ENCODE data around the gene C11orf42.

C11orf42 gene

GRCh38 chr11:6237761-6238302, 32.5 kb downstream of the C11orf42 start:
- DNase-seq (ENCODE audit: low spot score), result no peak
- TF ChIP-seq, protein P1, sequence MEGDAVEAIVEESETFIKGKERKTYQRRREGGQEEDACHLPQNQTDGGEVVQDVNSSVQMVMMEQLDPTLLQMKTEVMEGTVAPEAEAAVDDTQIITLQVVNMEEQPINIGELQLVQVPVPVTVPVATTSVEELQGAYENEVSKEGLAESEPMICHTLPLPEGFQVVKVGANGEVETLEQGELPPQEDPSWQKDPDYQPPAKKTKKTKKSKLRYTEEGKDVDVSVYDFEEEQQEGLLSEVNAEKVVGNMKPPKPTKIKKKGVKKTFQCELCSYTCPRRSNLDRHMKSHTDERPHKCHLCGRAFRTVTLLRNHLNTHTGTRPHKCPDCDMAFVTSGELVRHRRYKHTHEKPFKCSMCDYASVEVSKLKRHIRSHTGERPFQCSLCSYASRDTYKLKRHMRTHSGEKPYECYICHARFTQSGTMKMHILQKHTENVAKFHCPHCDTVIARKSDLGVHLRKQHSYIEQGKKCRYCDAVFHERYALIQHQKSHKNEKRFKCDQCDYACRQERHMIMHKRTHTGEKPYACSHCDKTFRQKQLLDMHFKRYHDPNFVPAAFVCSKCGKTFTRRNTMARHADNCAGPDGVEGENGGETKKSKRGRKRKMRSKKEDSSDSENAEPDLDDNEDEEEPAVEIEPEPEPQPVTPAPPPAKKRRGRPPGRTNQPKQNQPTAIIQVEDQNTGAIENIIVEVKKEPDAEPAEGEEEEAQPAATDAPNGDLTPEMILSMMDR (IDR thresholded peaks at IDR 0.05; ENCODE audit: borderline replicate concordance, control extremely low read depth, extremely low read depth, insufficient read depth, missing control alignments), result no peak
- in situ Hi-C loops (cut with MboI; ENCODE audit: low sequenced_read_pairs, unreplicated experiment), result no loop called here

GRCh38 chr11:6238902-6239301, 33.5 kb downstream of the C11orf42 start, which contains the start of gene CNGA4:
TSS of gene CNGA4 (plus strand) at chr11:6239089. CDS start at chr11:6239207, 118 bp downstream.
- no peak for DNase-seq (ENCODE audit: low spot score)
- TF ChIP-seq, protein P1 (IDR thresholded peaks at IDR 0.05; ENCODE audit: borderline replicate concordance, control extremely low read depth, extremely low read depth, insufficient read depth, missing control alignments), result no peak
- in situ Hi-C loops (cut with MboI; ENCODE audit: low sequenced_read_pairs, unreplicated experiment), result no loop called here

DNA sequence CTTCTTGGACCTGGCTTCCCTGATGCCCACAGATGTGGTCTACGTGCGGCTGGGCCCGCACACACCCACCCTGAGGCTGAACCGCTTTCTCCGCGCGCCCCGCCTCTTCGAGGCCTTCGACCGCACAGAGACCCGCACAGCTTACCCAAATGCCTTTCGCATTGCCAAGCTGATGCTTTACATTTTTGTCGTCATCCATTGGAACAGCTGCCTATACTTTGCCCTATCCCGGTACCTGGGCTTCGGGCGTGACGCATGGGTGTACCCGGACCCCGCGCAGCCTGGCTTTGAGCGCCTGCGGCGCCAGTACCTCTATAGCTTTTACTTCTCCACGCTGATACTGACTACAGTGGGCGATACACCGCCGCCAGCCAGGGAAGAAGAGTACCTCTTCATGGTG, 34.8 kb downstream of the C11orf42 start:
- in situ Hi-C loops (cut with MboI; ENCODE audit: low sequenced_read_pairs, unreplicated experiment), result no loop called here
- TF ChIP-seq, protein P1 (IDR thresholded peaks at IDR 0.05; ENCODE audit: borderline replicate concordance, control extremely low read depth, extremely low read depth, insufficient read depth, missing control alignments), result no peak
- DNase-seq (ENCODE audit: low spot score), result no peak

DNA sequence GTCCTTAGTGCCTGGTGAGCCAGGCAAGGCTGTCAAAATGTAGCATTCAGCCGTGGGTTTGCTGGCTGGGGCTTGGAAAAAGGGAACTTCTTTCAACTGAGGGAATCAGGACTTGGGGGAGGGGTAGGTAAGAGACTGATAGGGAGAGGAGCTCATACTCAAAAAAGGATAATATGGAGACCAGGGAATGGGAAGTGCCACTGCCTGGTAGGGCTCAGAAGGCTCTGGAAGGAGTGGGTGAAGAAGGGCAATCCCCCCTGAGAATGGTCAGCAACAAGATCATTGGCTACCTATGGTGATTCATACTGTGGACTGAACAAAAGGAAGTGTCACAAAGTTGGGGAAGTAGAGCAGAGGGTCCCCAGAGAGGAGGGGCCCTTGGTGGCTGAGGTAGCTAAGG, 35.4 kb downstream of the C11orf42 start:
- in situ Hi-C loops (cut with MboI; ENCODE audit: low sequenced_read_pairs, unreplicated experiment), result no loop called here
- TF ChIP-seq, protein P1 (IDR thresholded peaks at IDR 0.05; ENCODE audit: borderline replicate concordance, control extremely low read depth, extremely low read depth, insufficient read depth, missing control alignments), result no peak
- no peak for DNase-seq (ENCODE audit: low spot score)

DNA sequence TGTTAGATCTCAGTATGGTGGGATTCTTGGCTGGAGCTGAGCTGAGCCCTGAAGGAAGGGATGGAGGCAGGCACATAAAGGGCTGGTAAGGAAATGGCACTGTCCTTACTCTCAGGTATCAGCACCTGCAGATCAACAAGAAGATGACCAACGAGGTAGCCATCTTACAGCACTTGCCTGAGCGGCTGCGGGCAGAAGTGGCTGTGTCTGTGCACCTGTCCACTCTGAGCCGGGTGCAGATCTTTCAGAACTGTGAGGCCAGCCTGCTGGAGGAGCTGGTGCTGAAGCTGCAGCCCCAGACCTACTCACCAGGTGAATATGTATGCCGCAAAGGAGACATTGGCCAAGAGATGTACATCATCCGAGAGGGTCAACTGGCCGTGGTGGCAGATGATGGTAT, 36.0 kb downstream of the C11orf42 start:
- in situ Hi-C loops (cut with MboI; ENCODE audit: low sequenced_read_pairs, unreplicated experiment), result no loop called here
- TF ChIP-seq, protein P1 (IDR thresholded peaks at IDR 0.05; ENCODE audit: borderline replicate concordance, control extremely low read depth, extremely low read depth, insufficient read depth, missing control alignments), result no peak
- no peak for DNase-seq (ENCODE audit: low spot score)

DNA sequence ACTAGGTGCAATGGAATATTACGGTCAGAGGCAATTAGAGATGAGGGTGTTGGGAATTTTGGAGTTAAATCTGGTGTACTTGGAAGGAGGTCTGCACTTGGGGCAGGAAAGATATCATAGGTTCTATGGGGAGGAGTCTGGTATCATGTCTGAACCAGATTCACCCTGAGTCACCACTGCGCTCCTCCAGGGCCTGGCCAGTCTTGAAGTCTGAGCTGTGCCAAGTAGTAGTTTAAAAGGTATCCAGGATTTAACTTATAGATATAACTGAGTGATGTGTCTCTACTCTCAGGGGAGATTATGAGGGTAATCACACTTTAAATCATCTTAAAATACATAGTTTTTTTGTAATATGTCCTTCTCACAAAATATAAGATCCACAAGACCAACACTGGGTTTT, 40.2 kb downstream of the C11orf42 start:
- in situ Hi-C loops (cut with MboI; ENCODE audit: low sequenced_read_pairs, unreplicated experiment), result no loop called here
- TF ChIP-seq, protein P1 (IDR thresholded peaks at IDR 0.05; ENCODE audit: borderline replicate concordance, control extremely low read depth, extremely low read depth, insufficient read depth, missing control alignments), result no peak
- DNase-seq (ENCODE audit: low spot score), result no peak
